ENCODE results near the gene CTIF. TPM values are rescaled to one million over a fixed set of nuclear protein-coding genes. Genes with fewer than 3 reads are reported as not detected.
A peak's percentile ranks its signal among the peaks of the same experiment; 100 is the strongest.

The CTIF gene
- total RNA-seq, 1 experiment from 2014 or later = 95.8 TPM

DNA sequence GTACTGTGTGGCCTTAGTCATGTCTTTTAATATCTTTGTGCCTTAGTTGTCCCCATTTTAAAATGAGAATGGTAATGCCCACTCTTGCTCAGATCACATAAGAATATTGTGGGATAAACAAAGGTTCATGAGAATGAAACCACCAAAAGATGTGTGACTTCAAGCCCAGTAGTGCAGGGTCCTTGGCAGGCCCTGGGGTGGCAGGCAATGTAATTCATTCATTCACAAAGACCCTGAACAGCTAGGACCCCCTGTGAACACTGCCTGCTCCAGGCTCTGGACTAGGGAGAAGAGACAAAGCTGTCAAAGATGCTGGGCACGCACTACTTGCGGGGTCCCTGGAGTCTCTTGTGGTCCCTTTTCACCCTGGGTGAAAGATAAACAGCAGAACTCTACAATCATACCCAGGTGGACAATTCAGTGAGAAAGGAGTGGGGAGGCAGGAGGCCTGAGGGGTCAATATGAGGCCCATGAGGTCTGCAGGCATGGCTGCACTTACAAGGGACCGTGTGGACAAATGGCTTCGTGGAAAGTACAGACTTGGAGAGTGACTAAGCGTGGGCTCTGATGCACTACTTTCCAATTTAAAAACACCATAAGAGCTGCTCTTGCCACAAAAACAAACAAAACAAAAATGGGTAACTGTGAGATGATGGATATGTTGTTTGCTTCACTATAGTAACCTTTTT is 275.8 kb downstream of the CTIF start:
- BruUV-seq (replicated peaks) = no TSS peak
- H3K4me1 Mint-ChIP-seq (ENCODE audit: insufficient read depth, unreplicated experiment) = peaks cover 20% of the 10 kb centered on the region
- no peaks in the 10 kb centered on the region for H3K9me3 Mint-ChIP-seq (ENCODE audit: unreplicated experiment)
- TF ChIP-seq, protein P1, sequence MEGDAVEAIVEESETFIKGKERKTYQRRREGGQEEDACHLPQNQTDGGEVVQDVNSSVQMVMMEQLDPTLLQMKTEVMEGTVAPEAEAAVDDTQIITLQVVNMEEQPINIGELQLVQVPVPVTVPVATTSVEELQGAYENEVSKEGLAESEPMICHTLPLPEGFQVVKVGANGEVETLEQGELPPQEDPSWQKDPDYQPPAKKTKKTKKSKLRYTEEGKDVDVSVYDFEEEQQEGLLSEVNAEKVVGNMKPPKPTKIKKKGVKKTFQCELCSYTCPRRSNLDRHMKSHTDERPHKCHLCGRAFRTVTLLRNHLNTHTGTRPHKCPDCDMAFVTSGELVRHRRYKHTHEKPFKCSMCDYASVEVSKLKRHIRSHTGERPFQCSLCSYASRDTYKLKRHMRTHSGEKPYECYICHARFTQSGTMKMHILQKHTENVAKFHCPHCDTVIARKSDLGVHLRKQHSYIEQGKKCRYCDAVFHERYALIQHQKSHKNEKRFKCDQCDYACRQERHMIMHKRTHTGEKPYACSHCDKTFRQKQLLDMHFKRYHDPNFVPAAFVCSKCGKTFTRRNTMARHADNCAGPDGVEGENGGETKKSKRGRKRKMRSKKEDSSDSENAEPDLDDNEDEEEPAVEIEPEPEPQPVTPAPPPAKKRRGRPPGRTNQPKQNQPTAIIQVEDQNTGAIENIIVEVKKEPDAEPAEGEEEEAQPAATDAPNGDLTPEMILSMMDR (IDR thresholded peaks at IDR 0.05; ENCODE audit: unreplicated experiment) = no peak
- intact Hi-C loops (cut with micrococcal nuclease) = no loop called here
- H3K36me3 Mint-ChIP-seq (ENCODE audit: insufficient read depth, unreplicated experiment) = peaks cover 25% of the 10 kb centered on the region
- POLR2A ChIA-PET = interaction anchor here (0.6 to 1.9 kb wide), 4 partner anchors 13 to 1026 kb away, joined by 3 to 8 read pairs (median 3); no protein-coding TSS in a partner anchor
- no peaks in the 10 kb centered on the region for H3K27me3 Mint-ChIP-seq (ENCODE audit: insufficient read depth, unreplicated experiment)
- CTCF ChIA-PET = no interaction called here
- H3K4me3 Mint-ChIP-seq (ENCODE audit: unreplicated experiment) = no peak overlapping the region
- peak overlapping the region; percentile 44 for H3K27ac Mint-ChIP-seq (ENCODE audit: low read depth, unreplicated experiment)
- no peak for DNase-seq (ENCODE audit: unreplicated experiment)

DNA sequence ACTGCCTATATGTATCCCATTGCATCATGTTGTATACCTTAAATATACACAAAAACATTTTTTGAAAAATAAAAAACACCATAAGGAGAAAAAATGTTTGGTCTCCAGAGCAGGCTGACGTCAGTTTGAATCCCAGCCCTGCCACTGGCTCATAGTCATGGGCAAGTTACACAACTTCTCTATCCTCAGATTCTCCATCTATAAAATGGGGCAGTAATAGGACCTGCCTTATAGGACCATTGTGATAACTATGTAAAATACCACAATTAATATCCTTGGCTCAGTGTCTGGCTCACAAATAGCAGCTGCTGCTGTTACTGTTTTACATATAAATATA is 276.3 kb downstream of the CTIF start:
- intact Hi-C loops (cut with micrococcal nuclease) = no loop called here

DNA sequence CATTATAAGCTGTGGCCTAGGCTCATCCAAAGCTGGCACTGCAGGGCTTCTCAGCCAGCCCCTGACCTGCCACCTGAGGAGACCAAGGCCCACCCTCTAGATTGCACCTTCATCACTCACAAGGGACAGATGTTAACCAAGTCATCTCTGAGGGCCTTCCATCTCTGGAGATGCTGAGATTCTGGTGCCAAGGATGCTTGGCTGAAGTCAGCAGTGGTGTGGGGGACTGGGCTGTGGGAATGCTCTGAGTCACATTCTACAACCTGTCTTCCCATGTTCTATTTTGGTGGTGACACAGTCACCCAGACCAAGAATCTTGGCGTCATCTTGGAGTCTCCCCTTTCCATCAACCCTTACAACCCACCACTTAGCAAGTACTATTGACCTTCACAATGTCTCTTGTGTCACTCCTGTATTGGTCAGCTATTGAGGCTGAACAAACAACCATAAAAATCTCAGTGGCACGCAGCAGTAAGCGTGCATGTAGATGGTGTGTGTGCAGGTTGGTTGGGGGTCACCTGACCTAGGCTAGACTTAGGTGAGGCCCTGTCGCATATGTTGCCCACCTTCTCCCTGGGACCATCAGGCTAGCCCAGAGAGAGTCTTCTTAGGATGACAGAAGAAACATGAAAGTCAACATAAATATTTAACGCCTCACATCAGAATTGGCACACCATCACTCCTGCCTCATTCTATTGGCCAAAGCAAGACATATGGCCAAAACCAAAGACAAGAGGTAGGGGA is 276.9 kb downstream of the CTIF start:
- Mint-ChIP-seq H3K4me3 (ENCODE audit: unreplicated experiment) (no peak overlapping the region), H3K4me1 (ENCODE audit: insufficient read depth, unreplicated experiment) (peaks cover 20% of the 10 kb centered on the region), H3K27me3 (ENCODE audit: insufficient read depth, unreplicated experiment) (no peaks in the 10 kb centered on the region), H3K27ac (ENCODE audit: low read depth, unreplicated experiment) (no peak overlapping the region), H3K9me3 (ENCODE audit: unreplicated experiment) (no peaks in the 10 kb centered on the region), H3K36me3 (ENCODE audit: insufficient read depth, unreplicated experiment) (peaks cover 26% of the 10 kb centered on the region)
- intact Hi-C loops (cut with micrococcal nuclease) = no loop called here
- ChIA-PET CTCF (interaction anchor here (0.6 kb wide), 1 partner anchor 209 kb away, joined by 3 read pairs; no protein-coding TSS in a partner anchor), POLR2A (interaction anchor here (0.5 to 1.0 kb wide), 2 partner anchors 16 to 21 kb away, joined by 3 to 4 read pairs; no protein-coding TSS in a partner anchor)
- TF ChIP-seq, protein P1 (IDR thresholded peaks at IDR 0.05; ENCODE audit: unreplicated experiment) = no peak
- DNase-seq (ENCODE audit: unreplicated experiment) = no peak
- no TSS peak for BruUV-seq (replicated peaks)

More for the DNA sequence above, 276.3 kb downstream of the CTIF start:
- DNase-seq (ENCODE audit: unreplicated experiment) = no peak
- TF ChIP-seq, protein P1 (IDR thresholded peaks at IDR 0.05; ENCODE audit: unreplicated experiment) = no peak
- ChIA-PET POLR2A (interaction anchor here (0.5 to 1.4 kb wide), 2 partner anchors 15 to 137 kb away, joined by 3 read pairs; no protein-coding TSS in a partner anchor), CTCF (no interaction called here)
- H3K27ac Mint-ChIP-seq (ENCODE audit: low read depth, unreplicated experiment) = no peak overlapping the region
- no peak overlapping the region for H3K4me3 Mint-ChIP-seq (ENCODE audit: unreplicated experiment)
- no peaks in the 10 kb centered on the region for H3K27me3 Mint-ChIP-seq (ENCODE audit: insufficient read depth, unreplicated experiment)
- peaks cover 26% of the 10 kb centered on the region for H3K36me3 Mint-ChIP-seq (ENCODE audit: insufficient read depth, unreplicated experiment)
- no TSS peak for BruUV-seq (replicated peaks)
- no peaks in the 10 kb centered on the region for H3K9me3 Mint-ChIP-seq (ENCODE audit: unreplicated experiment)
- H3K4me1 Mint-ChIP-seq (ENCODE audit: insufficient read depth, unreplicated experiment) = peaks cover 20% of the 10 kb centered on the region

DNA sequence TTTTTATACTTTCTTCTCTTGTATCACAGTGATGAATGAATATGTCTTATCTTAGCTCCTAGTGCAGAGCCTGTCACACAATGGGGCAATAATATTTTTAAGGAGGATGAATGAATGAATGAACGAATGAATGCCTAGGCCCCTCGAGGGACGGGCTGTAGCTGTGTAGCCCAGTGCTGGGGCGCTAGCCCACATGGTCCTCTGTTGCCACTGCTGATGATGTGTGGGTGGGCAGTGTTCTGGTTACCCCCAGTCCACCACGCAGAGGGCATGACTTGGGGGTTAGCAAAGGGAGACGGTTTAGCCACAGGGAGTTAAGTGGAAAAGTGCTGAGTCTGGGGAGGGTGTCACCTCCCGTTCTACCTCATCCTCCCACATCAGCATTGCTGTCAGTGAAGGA is 277.7 kb downstream of the CTIF start:
- intact Hi-C loops (cut with micrococcal nuclease) = no loop called here

More for the DNA sequence above, 277.7 kb downstream of the CTIF start:
- Mint-ChIP-seq H3K36me3 (ENCODE audit: insufficient read depth, unreplicated experiment) (peaks cover 26% of the 10 kb centered on the region), H3K4me1 (ENCODE audit: insufficient read depth, unreplicated experiment) (peaks cover 20% of the 10 kb centered on the region), H3K27me3 (ENCODE audit: insufficient read depth, unreplicated experiment) (no peaks in the 10 kb centered on the region), H3K9me3 (ENCODE audit: unreplicated experiment) (no peaks in the 10 kb centered on the region), H3K27ac (ENCODE audit: low read depth, unreplicated experiment) (no peak overlapping the region), H3K4me3 (ENCODE audit: unreplicated experiment) (no peak overlapping the region)
- ChIA-PET CTCF (interaction anchor here (0.6 kb wide), 1 partner anchor 208 kb away, joined by 3 read pairs; no protein-coding TSS in a partner anchor), POLR2A (interaction anchor here (0.6 to 1.0 kb wide), 2 partner anchors 22 to 292 kb away, joined by 3 to 4 read pairs; no protein-coding TSS in a partner anchor)
- DNase-seq (ENCODE audit: unreplicated experiment) = no peak
- no TSS peak for BruUV-seq (replicated peaks)
- TF ChIP-seq, protein P1 (IDR thresholded peaks at IDR 0.05; ENCODE audit: unreplicated experiment) = no peak

Measured in MCF 10A (cell line).